ENCODE measurements around the gene SERHL2. TPM values are rescaled to one million over a fixed set of nuclear protein-coding genes. Genes with fewer than 3 reads are reported as not detected.
"Not testable (repeated sequence)": the region's sequence is repeated elsewhere in the genome, so short reads cannot be mapped to it uniquely, and the experiment has no call there.

SERHL2 gene
- total RNA-seq, 1 donor from 2014 or later: 2.8 TPM

- Mint-ChIP-seq H3K27me3 (no peaks in the 10 kb centered on the region), H3K9me3 (no peaks in the 10 kb centered on the region), H3K27ac (no peak overlapping the region), H3K36me3 (peaks cover 19% of the 10 kb centered on the region), H3K4me1 (ENCODE audit: unreplicated experiment) (no peaks in the 10 kb centered on the region), H3K4me3 (no peak overlapping the region)
- DNase-seq (ENCODE audit: extremely low spot score, unreplicated experiment): no peak
- TF ChIP-seq CTCF (conservative IDR thresholded peaks at IDR 0.05): no peak
These were observed 43.2 kb downstream of the SERHL2 start for GRCh38 chr22:42596863-42597530.

- Mint-ChIP-seq H3K4me3 (no peak overlapping the region), H3K9me3 (no peaks in the 10 kb centered on the region), H3K36me3 (peaks cover 35% of the 10 kb centered on the region), H3K27me3 (no peaks in the 10 kb centered on the region), H3K27ac (peak overlapping the region; percentile 19), H3K4me1 (ENCODE audit: unreplicated experiment) (peaks cover 4% of the 10 kb centered on the region)
- no peak for TF ChIP-seq CTCF (conservative IDR thresholded peaks at IDR 0.05)
- DNase-seq (ENCODE audit: extremely low spot score, unreplicated experiment): no peak
These were observed 48.2 kb downstream of the SERHL2 start for GRCh38 chr22:42601879-42602465.

GRCh38 chr22:42602470-42602869 is 48.7 kb downstream of the SERHL2 start:
- H3K4me3 Mint-ChIP-seq: no peak overlapping the region
- peaks cover 31% of the 10 kb centered on the region for H3K36me3 Mint-ChIP-seq
- H3K27me3 Mint-ChIP-seq: no peaks in the 10 kb centered on the region
- H3K9me3 Mint-ChIP-seq: no peaks in the 10 kb centered on the region
- H3K27ac Mint-ChIP-seq: no peak overlapping the region
- TF ChIP-seq CTCF (conservative IDR thresholded peaks at IDR 0.05): no peak
- peaks cover 4% of the 10 kb centered on the region for H3K4me1 Mint-ChIP-seq (ENCODE audit: unreplicated experiment)
- DNase-seq (ENCODE audit: extremely low spot score, unreplicated experiment): no peak

- Mint-ChIP-seq H3K9me3 (no peaks in the 10 kb centered on the region), H3K4me1 (ENCODE audit: unreplicated experiment) (peaks cover 5% of the 10 kb centered on the region), H3K27ac (peak overlapping the region; percentile 42), H3K36me3 (peaks cover 31% of the 10 kb centered on the region), H3K27me3 (no peaks in the 10 kb centered on the region), H3K4me3 (no peak overlapping the region)
- no peak for DNase-seq (ENCODE audit: extremely low spot score, unreplicated experiment)
- no peak for TF ChIP-seq CTCF (conservative IDR thresholded peaks at IDR 0.05)
These were observed 49.7 kb downstream of the SERHL2 start for GRCh38 chr22:42603427-42603826.

GRCh38 chr22:42604403-42604802 is 50.6 kb downstream of the SERHL2 start:
- no peak for TF ChIP-seq CTCF (conservative IDR thresholded peaks at IDR 0.05)
- Mint-ChIP-seq H3K4me1 (ENCODE audit: unreplicated experiment) (peaks cover 15% of the 10 kb centered on the region), H3K27me3 (no peaks in the 10 kb centered on the region), H3K4me3 (no peak overlapping the region), H3K9me3 (no peaks in the 10 kb centered on the region), H3K27ac (no peak overlapping the region), H3K36me3 (peaks cover 29% of the 10 kb centered on the region)
- no peak for DNase-seq (ENCODE audit: extremely low spot score, unreplicated experiment)

- H3K27ac Mint-ChIP-seq: not testable (repeated sequence)
These were observed 53.9 kb downstream of the SERHL2 start for GRCh38 chr22:42607641-42608040.

More at GRCh38 chr22:42607641-42608040, 53.9 kb downstream of the SERHL2 start:
- H3K9me3 Mint-ChIP-seq; H3K4me3 Mint-ChIP-seq; H3K27me3 Mint-ChIP-seq; DNase-seq (ENCODE audit: extremely low spot score, unreplicated experiment): not testable (repeated sequence)
- H3K4me1 Mint-ChIP-seq (ENCODE audit: unreplicated experiment): peaks cover 26% of the 10 kb centered on the region
- H3K36me3 Mint-ChIP-seq: peaks cover 21% of the 10 kb centered on the region

Data from type B pancreatic cell (in vitro differentiated cells).